Neural crest cell (in vitro differentiated cells): Measurements from ENCODE around the gene PDGFRB. TPM values are rescaled to one million over a fixed set of nuclear protein-coding genes. Genes with fewer than 3 reads are reported as not detected.

Experiments used
- DNase-seq: peaks from one replicate; pipeline ENCODE4 v3.0.0; 2021; ENCODE audit warnings: low read depth, mixed read lengths, low spot score
- H3K27ac Mint-ChIP-seq: one replicate; pipeline ENCODE4 v1.8.0; 2021; ENCODE audit warnings: mild to moderate bottlenecking, mixed read lengths; ENCODE audit not compliant: unreplicated experiment
- H3K27me3 Mint-ChIP-seq: 2 replicates; pipeline ENCODE4 v1.8.0; 2021; ENCODE audit warnings: low read depth, mild to moderate bottlenecking, mixed read lengths
- H3K36me3 Mint-ChIP-seq: 2 replicates; pipeline ENCODE4 v1.8.0; 2021; ENCODE audit warnings: low read depth, mild to moderate bottlenecking, mixed read lengths
- H3K4me1 Mint-ChIP-seq: 2 replicates; pipeline ENCODE4 v1.8.0; 2021; ENCODE audit warnings: mixed read lengths
- H3K4me3 Mint-ChIP-seq: one replicate; pipeline ENCODE4 v1.8.0; 2021; ENCODE audit warnings: mild to moderate bottlenecking, mixed read lengths
- H3K9me3 Mint-ChIP-seq: 2 replicates; pipeline ENCODE4 v1.8.0; 2021; ENCODE audit warnings: mixed read lengths
- total RNA-seq: library from RNA; stranded (reverse); gene quantifications from 2 replicates; pipeline ENCODE4 v1.2.1, GENCODE V29; 2021
- TF ChIP-seq, protein P1 (sequence below): fragments of 200-600 bp; sonication (generic); conservative IDR thresholded peaks from 2 replicates; pipeline ENCODE4 v1.5.0; 2021; ENCODE audit warnings: antibody characterized with exemption, mild to moderate bottlenecking

PDGFRB gene
- total RNA-seq, 1 donor from 2014 or later, result 10.8 TPM

DNA sequence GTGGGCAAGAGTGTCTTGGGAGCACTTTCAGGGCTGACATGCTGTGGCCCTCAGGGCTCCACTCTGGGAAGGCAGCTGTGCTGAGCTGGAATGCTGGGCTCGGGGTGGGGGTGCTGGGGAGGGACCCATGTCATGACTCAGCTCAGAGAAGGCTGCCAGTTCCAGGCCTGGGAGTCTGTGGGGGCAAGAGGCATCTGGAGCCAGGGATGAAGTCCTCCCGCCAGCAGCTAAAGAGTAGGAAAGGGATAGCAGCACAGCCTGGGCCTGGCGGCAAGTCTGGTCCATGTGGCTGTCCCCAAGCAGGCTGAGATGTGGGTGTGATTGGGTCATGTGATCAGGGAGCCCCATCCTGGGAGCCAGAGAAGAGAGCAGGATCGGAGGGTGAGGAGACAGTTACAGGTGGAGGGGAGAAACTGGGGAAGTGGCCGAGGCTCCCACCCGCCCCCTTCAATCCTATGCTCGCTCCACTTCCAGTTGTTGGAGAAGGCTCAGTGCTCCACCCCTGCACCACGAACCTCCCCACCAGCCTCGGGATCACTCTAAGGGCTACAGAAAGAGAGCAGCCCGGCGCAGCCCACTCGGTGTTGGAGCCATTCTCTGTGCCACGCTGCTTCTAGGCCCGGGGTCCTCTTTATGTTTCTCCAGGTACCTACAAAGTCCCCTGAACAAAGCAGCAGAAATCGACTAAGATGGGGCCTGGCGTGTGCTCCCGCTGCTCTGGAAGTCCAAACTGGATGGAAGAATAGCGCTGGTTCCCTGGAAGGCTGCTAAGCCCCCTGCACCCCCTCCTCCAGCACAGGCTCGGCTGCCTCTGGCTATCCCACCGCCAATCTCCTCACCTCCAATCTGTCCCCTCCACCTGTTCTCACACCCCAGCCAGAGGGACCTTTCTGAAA lies 12.0 kb downstream of the PDGFRB start:
- Mint-ChIP-seq H3K36me3 (no peaks in the 10 kb centered on the region), H3K4me1 (peaks cover 80% of the 10 kb centered on the region), H3K4me3 (no peak overlapping the region), H3K27ac (peak overlapping the region; percentile 67), H3K27me3 (no peaks in the 10 kb centered on the region), H3K9me3 (no peaks in the 10 kb centered on the region)
- DNase-seq, result no peak
- TF ChIP-seq, protein P1, sequence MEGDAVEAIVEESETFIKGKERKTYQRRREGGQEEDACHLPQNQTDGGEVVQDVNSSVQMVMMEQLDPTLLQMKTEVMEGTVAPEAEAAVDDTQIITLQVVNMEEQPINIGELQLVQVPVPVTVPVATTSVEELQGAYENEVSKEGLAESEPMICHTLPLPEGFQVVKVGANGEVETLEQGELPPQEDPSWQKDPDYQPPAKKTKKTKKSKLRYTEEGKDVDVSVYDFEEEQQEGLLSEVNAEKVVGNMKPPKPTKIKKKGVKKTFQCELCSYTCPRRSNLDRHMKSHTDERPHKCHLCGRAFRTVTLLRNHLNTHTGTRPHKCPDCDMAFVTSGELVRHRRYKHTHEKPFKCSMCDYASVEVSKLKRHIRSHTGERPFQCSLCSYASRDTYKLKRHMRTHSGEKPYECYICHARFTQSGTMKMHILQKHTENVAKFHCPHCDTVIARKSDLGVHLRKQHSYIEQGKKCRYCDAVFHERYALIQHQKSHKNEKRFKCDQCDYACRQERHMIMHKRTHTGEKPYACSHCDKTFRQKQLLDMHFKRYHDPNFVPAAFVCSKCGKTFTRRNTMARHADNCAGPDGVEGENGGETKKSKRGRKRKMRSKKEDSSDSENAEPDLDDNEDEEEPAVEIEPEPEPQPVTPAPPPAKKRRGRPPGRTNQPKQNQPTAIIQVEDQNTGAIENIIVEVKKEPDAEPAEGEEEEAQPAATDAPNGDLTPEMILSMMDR, result no peak

DNA sequence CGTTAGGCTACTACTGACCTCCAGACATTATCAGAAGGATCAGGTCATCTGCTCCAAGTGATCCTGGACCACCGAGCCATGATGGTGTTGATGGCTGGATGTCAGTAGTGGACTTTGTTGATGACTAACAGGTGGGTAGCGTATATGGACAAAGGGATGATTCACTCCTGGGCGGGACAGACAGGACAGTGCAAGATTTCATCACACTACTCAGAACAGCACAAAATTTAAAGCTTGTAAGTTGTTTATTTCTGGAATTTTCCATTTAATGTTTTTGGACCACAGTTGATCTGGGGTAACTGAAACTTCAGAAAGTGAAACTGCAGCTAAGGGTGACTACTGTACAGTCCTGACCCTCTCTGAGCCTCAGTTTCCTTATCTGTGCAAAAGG lies 12.7 kb downstream of the PDGFRB start:
- no peaks in the 10 kb centered on the region for H3K9me3 Mint-ChIP-seq
- DNase-seq, result no peak
- H3K27ac Mint-ChIP-seq, result no peak overlapping the region
- H3K4me3 Mint-ChIP-seq, result no peak overlapping the region
- TF ChIP-seq, protein P1, result no peak
- no peaks in the 10 kb centered on the region for H3K27me3 Mint-ChIP-seq
- H3K4me1 Mint-ChIP-seq, result peaks cover 83% of the 10 kb centered on the region
- no peaks in the 10 kb centered on the region for H3K36me3 Mint-ChIP-seq

DNA sequence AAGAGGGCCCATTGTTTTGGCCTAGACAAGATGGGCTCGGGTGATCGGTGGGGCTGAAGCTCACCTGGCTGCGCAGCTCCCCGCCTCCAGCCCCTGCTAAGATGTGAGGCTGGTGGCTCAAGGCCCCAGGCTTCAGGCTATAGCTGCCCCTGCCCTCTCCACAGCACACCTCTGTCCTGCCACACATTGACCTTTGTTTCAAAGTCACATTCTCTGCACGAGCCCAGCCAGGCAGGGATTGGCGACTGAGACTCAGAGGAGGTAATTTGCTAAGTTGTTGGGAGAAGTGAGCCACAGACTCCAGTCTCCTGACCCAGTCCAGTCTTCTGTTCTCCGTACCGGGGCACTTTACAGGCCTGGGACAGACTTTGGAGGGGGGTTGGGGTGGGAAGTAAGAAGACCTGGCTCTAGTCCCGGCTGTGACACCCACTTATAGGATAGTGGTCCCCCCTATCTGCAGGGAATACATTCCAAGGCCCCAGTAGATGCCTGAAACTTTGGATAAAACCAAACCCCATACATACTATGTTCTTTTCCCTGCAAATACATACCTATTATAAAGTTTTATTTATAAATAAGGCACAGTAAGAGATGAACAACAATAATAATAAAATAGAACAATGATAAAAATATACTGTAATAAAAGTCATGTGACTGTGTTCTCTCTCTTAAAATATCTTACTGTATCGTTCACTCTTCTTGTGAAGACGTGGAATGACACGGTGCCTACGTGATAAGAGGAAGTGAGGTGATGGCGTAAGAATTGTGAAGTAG lies 13.3 kb downstream of the PDGFRB start:
- H3K4me3 Mint-ChIP-seq, result no peak overlapping the region
- H3K27me3 Mint-ChIP-seq, result no peaks in the 10 kb centered on the region
- no peak overlapping the region for H3K27ac Mint-ChIP-seq
- TF ChIP-seq, protein P1, result no peak
- no peak for DNase-seq
- no peaks in the 10 kb centered on the region for H3K9me3 Mint-ChIP-seq
- peaks cover 83% of the 10 kb centered on the region for H3K4me1 Mint-ChIP-seq
- H3K36me3 Mint-ChIP-seq, result no peaks in the 10 kb centered on the region

DNA sequence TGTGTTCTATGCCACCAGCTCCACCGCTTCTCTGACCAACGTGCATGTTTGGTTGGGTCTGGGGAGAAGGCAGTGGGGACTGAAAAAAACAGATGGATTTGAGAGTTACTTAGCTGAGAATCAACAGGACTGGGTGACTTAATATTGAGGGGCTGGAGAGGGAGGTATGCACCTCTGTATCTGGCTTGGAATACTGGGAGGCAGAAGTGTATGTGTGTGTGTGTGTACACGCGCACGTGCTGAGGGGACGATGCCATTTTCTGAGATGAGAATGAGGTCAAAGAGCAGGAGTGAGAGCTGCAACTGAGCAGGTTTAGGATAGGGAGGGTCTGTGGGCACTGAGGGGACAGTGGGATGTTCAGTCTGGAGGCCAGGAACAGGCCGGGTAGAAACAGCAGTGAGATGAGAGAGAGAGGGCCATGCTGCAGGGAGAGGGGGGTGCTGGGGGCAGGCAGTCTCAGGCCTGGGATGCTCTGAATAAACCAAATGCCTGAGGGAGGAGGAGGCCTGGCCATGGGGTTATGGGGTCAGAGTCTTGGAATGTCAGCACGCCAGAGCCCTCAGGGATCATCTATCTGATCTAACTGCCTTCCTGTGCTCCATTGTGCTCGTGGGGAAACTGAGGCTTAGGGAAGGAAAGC lies 14.0 kb downstream of the PDGFRB start:
- Mint-ChIP-seq H3K4me3 (peak overlapping the region; percentile 50), H3K9me3 (no peaks in the 10 kb centered on the region), H3K36me3 (no peaks in the 10 kb centered on the region), H3K4me1 (peaks cover 84% of the 10 kb centered on the region), H3K27me3 (no peaks in the 10 kb centered on the region), H3K27ac (peak overlapping the region; percentile 39)
- DNase-seq, result no peak
- TF ChIP-seq, protein P1, result no peak

DNA sequence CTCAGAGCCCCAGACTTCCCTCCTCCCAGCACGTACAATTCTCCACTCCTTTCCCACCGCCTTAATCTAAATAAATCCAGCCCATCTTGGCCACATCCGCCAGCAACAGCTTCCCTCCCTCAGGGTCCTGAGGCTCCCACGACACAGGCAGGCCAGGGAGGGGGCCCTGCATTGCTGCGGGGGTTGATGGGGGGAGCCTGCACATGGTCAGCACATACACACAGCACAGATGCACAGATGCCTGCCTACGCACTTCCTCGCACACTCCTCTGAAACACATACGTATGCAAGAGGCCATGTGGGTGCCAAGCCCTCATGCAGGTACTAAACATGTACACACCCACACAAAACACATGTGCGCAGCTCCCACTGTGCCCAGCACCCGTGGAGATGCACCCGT lies 14.8 kb downstream of the PDGFRB start:
- Mint-ChIP-seq H3K27me3 (no peaks in the 10 kb centered on the region), H3K36me3 (no peaks in the 10 kb centered on the region), H3K4me3 (peak overlapping the region; percentile 11), H3K4me1 (peaks cover 78% of the 10 kb centered on the region), H3K9me3 (no peaks in the 10 kb centered on the region), H3K27ac (no peak overlapping the region)
- DNase-seq, result no peak
- TF ChIP-seq, protein P1, result no peak
